Hematopoietic multipotent progenitor cell treated with erythropoietin and hydrocortisone succinate and interleukin-3 and kit ligand, for 6 days (in vitro differentiated cells): ENCODE results near the gene TBCD.

ENCODE experiments used
- DNase-seq: peaks from one replicate; pipeline ENCODE4 v3.0.0-alpha.2; 2015

Gene TBCD

GRCh38 chr17:82751571-82752370 lies at the start of gene TBCD:
TBCD (plus strand) TSS chr17:82752065; CDS start chr17:82752194, 129 bp downstream.
- peak; percentile 92 for DNase-seq

GRCh38 chr17:82702231-82702927 lies 49.5 kb upstream of the TBCD start:
- no peak for DNase-seq

GRCh38 chr17:82703036-82703745 lies 48.7 kb upstream of the TBCD start:
- DNase-seq = no peak

- no peak for DNase-seq
Observed at GRCh38 chr17:82703935-82704865, 47.7 kb upstream of the TBCD start.

- DNase-seq = no peak
Observed at GRCh38 chr17:82704886-82705285, 47.0 kb upstream of the TBCD start.

GRCh38 chr17:82705756-82706155 lies 46.1 kb upstream of the TBCD start:
- DNase-seq = no peak

- peak; percentile 32 for DNase-seq
Observed at GRCh38 chr17:82709024-82709675, 42.7 kb upstream of the TBCD start.

- no peak for DNase-seq
Observed at GRCh38 chr17:82709676-82710498, 42.0 kb upstream of the TBCD start.

- DNase-seq = no peak
Observed at GRCh38 chr17:82710499-82711232, 41.2 kb upstream of the TBCD start.

GRCh38 chr17:82713071-82713723 lies 38.7 kb upstream of the TBCD start:
- DNase-seq = no peak

GRCh38 chr17:82716203-82717010 lies 35.5 kb upstream of the TBCD start, which contains the start of gene FN3KRP:
FN3KRP (plus strand) TSS chr17:82716706; CDS start chr17:82716756, 50 bp downstream.
- peak; percentile 95 for DNase-seq

GRCh38 chr17:82718986-82719685 lies 32.7 kb upstream of the TBCD start:
- DNase-seq = no peak

- DNase-seq = no peak
Observed at GRCh38 chr17:82720204-82720603, 31.7 kb upstream of the TBCD start.

- no peak for DNase-seq
Observed at GRCh38 chr17:82722341-82723013, 29.4 kb upstream of the TBCD start.

GRCh38 chr17:82723169-82723807 lies 28.6 kb upstream of the TBCD start:
- DNase-seq = no peak

GRCh38 chr17:82726427-82726826 lies 25.4 kb upstream of the TBCD start:
- no peak for DNase-seq
